Hepatocyte (in vitro differentiated cells): ENCODE results near the gene RAB3IL1. TPM values are rescaled to one million over a fixed set of nuclear protein-coding genes. Genes with fewer than 3 reads are reported as not detected.
"Not testable (repeated sequence)": the region's sequence is repeated elsewhere in the genome, so short reads cannot be mapped to it uniquely, and the experiment has no call there.

ENCODE experiments used
- DNase-seq: peaks from one replicate; pipeline ENCODE4 v3.0.0-alpha.2; 2016; ENCODE audit warnings: low spot score
- H2AFZ ChIP-seq: fragments of 200-600 bp; sonication (generic); 2 replicates; pipeline ENCODE4 v1.6.0; 2016; ENCODE audit warnings: antibody characterized with exemption, mild to moderate bottlenecking
- H3K27ac ChIP-seq: fragments of 200-600 bp; sonication (generic); 2 replicates; pipeline ENCODE4 v1.5.1; 2016; ENCODE audit warnings: mild to moderate bottlenecking
- H3K27me3 ChIP-seq: fragments of 200-600 bp; sonication (generic); 2 replicates; pipeline ENCODE4 v1.6.1; 2016
- H3K36me3 ChIP-seq: fragments of 200-600 bp; sonication (generic); replicated peaks from 2 replicates; pipeline ENCODE4 v1.5.1; 2016; ENCODE audit warnings: low read depth; ENCODE audit not compliant: insufficient read depth
- H3K4me1 ChIP-seq: fragments of 200-600 bp; sonication (generic); 2 replicates; pipeline ENCODE4 v1.5.1; 2016; ENCODE audit warnings: mild to moderate bottlenecking, moderate library complexity; ENCODE audit not compliant: insufficient read depth
- H3K4me2 ChIP-seq: fragments of 200-600 bp; sonication (generic); 2 replicates; pipeline ENCODE4 v1.6.0; 2016
- H3K4me3 ChIP-seq: fragments of 200-600 bp; sonication (generic); 2 replicates; pipeline ENCODE4 v1.5.1; 2016; ENCODE audit warnings: mild to moderate bottlenecking
- H3K79me2 ChIP-seq: fragments of 200-600 bp; sonication (generic); 2 replicates; pipeline ENCODE4 v1.6.0; 2017; ENCODE audit warnings: mild to moderate bottlenecking
- H3K9me2 ChIP-seq: fragments of 200-600 bp; sonication (generic); replicated peaks from 2 replicates; pipeline ENCODE4 v1.6.0; 2017; ENCODE audit warnings: mild to moderate bottlenecking; ENCODE audit not compliant: insufficient read depth
- H3K9me3 ChIP-seq: fragments of 200-600 bp; sonication (generic); 2 replicates; pipeline ENCODE4 v1.5.1; 2016; ENCODE audit warnings: low read depth, mild to moderate bottlenecking
- H4K20me1 ChIP-seq: fragments of 200-600 bp; sonication (generic); 2 replicates; pipeline ENCODE4 v1.6.0; 2016; ENCODE audit warnings: mild to moderate bottlenecking; ENCODE audit not compliant: insufficient read depth, poor library complexity, severe bottlenecking
- EZH2 ChIP-seq: fragments of 200-600 bp; sonication (generic); IDR thresholded peaks from 2 replicates; pipeline ENCODE4 v1.6.1; 2016; ENCODE audit warnings: antibody characterized with exemption, mild to moderate bottlenecking, borderline replicate concordance
- EZH2phosphoT487 ChIP-seq: fragments of 200-600 bp; sonication (generic); IDR thresholded peaks from one replicate; pipeline ENCODE4 v1.6.1; 2018; ENCODE audit warnings: antibody characterized with exemption, mild to moderate bottlenecking, low read depth, moderate library complexity; ENCODE audit not compliant: unreplicated experiment, severe bottlenecking
- WGBS: methylation state at CpG from one replicate; pipeline ENCODE4 v1.1.6; 2016; ENCODE audit warnings: low lambda C conversion rate; ENCODE audit errors: missing lambda C conversion rate; 5-methylcytosine and 5-hydroxymethylcytosine counted together
- polyA plus RNA-seq: library from polyadenylated mRNA; unstranded; fragments of >200 nt; fragmentation: Nextera tagmentation; extraction: Ambion mirVana; gene quantifications from 2 replicates; pipeline ENCODE4 v1.2.1, GENCODE V29; 2016
- total RNA-seq: library from RNA; depleted of rRNA; stranded (reverse); fragments of >200 nt; gene quantifications from 2 replicates; pipeline ENCODE4 v1.2.3, GENCODE V29; 2014
- TF ChIP-seq, protein P1 (sequence below): fragments of 200-600 bp; sonication (generic); IDR thresholded peaks from 2 replicates; pipeline ENCODE4 v1.5.1; 2016; ENCODE audit warnings: antibody characterized with exemption, mild to moderate bottlenecking; ENCODE audit not compliant: poor library complexity

RAB3IL1 gene
- total and polyA plus RNA-seq, 2 experiments from 2014 or later, result 10.8 to 18.6 TPM

DNA sequence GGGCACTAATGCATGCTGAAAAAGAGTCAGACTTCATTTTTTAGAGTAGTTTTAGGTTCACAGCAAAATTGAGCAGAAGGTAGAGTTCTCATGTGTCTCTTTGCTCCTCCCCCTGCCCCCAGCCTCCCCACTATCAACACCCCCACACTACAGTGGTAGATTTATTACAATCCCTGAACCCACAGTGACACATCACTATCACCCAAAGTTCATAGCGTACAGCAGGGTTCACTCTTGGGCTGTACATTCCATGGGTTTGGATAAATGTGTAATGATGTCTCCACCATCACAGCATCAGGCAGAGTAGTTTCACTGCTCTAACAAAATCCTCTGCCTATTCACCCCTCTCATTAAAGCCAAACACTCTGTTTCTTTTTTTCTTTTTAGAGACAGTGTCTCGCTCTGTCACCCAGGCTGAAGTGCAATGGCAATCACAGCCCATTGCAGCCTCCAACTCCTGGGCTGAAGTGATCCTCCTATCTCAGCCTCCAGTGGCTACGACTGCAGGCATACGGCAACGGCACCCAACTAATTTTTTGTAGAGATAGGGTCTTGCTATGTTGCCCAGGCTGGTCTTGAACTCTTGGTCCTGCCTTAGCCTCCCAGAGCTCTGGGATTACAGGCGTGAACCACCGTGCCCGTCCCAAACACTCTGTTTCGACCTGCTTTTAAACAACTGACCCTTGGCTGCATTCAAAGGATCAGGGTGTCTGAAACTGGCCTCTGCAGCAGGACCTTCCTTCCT is 36.9 kb upstream of the RAB3IL1 start:
- H3K4me3 ChIP-seq, result no peak overlapping the region
- WGBS, result 93% methylated on average over 9 of the region's 9 CpGs

DNA sequence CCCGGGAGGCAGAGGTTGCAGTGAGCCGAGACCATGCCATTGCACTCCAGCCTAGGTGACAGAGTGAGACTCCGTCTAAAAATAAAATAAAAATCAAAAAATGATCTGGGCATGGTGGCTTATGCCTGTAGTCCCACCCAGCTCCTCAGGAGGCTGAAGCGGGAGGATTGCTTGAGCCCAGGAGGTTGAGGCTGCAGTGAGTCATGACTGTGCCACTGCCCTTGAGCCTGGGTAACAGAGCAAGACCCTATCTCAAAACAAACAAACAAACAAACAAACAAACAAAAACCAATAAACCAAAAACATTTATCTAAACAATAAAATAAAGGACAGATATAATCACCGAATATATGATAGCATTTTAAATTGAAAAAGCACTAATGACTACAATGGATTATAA is 36.3 kb upstream of the RAB3IL1 start:
- H3K9me3 ChIP-seq, H3K27me3 ChIP-seq, H3K9me2 ChIP-seq, H3K79me2 ChIP-seq, H3K4me2 ChIP-seq, H3K36me3 ChIP-seq, DNase-seq, H3K27ac ChIP-seq, H2AFZ ChIP-seq, H4K20me1 ChIP-seq, H3K4me3 ChIP-seq: not testable (repeated sequence)
- WGBS, result 96% methylated on average over 5 of the region's 5 CpGs
- H3K4me1 ChIP-seq, result peaks cover 17% of the 10 kb centered on the region

More for the DNA sequence above, 36.9 kb upstream of the RAB3IL1 start:
- Histone ChIP-seq H3K4me2 (peak overlapping the region; percentile 93), H3K79me2 (no peaks in the 10 kb centered on the region), H3K9me2 (no peaks in the 10 kb centered on the region), H3K9me3 (no peaks in the 10 kb centered on the region), H3K36me3 (no peaks in the 10 kb centered on the region), H3K27ac (peak overlapping the region; percentile 74), H3K4me1 (peaks cover 17% of the 10 kb centered on the region), H4K20me1 (no peaks in the 10 kb centered on the region), H3K27me3 (no peaks in the 10 kb centered on the region), H2AFZ (peak overlapping the region; percentile 28)
- no peak for DNase-seq
- TF ChIP-seq EZH2phosphoT487, result no peak
- no peak for TF ChIP-seq EZH2
- TF ChIP-seq, protein P1, sequence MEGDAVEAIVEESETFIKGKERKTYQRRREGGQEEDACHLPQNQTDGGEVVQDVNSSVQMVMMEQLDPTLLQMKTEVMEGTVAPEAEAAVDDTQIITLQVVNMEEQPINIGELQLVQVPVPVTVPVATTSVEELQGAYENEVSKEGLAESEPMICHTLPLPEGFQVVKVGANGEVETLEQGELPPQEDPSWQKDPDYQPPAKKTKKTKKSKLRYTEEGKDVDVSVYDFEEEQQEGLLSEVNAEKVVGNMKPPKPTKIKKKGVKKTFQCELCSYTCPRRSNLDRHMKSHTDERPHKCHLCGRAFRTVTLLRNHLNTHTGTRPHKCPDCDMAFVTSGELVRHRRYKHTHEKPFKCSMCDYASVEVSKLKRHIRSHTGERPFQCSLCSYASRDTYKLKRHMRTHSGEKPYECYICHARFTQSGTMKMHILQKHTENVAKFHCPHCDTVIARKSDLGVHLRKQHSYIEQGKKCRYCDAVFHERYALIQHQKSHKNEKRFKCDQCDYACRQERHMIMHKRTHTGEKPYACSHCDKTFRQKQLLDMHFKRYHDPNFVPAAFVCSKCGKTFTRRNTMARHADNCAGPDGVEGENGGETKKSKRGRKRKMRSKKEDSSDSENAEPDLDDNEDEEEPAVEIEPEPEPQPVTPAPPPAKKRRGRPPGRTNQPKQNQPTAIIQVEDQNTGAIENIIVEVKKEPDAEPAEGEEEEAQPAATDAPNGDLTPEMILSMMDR, result no peak

DNA sequence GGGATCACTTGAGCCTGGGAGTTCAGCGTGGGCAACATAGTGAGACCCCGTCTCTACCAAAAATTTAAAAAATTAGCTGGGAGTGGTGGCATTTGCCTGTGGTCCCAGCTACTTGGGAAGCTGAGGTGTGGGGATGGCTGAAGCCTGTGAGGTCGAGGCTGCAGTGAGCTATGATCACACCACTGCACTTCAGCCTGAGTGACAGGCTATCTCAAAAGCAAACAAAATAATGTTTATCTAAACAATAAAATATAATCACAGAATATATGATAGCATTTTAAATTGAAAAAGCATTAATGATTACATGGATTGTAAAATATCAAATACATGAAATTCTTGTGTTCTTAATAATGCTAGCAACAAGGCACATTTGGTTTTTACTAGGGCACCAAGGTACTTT is 35.5 kb upstream of the RAB3IL1 start:
- no peak for DNase-seq
- H2AFZ ChIP-seq, result no peak overlapping the region
- 83% methylated on average over 3 of the region's 3 CpGs for WGBS
- H3K4me1 ChIP-seq, result peaks cover 17% of the 10 kb centered on the region
- no peaks in the 10 kb centered on the region for H3K27me3 ChIP-seq
- no peak overlapping the region for H3K27ac ChIP-seq
- H3K9me3 ChIP-seq, result no peaks in the 10 kb centered on the region
- H4K20me1 ChIP-seq, result no peaks in the 10 kb centered on the region
- no peak overlapping the region for H3K4me3 ChIP-seq
- TF ChIP-seq, protein P1, result no peak
- no peak for TF ChIP-seq EZH2
- TF ChIP-seq EZH2phosphoT487, result no peak
- no peak overlapping the region for H3K4me2 ChIP-seq
- no peaks in the 10 kb centered on the region for H3K36me3 ChIP-seq
- H3K9me2 ChIP-seq, result no peaks in the 10 kb centered on the region
- H3K79me2 ChIP-seq, result no peaks in the 10 kb centered on the region

DNA sequence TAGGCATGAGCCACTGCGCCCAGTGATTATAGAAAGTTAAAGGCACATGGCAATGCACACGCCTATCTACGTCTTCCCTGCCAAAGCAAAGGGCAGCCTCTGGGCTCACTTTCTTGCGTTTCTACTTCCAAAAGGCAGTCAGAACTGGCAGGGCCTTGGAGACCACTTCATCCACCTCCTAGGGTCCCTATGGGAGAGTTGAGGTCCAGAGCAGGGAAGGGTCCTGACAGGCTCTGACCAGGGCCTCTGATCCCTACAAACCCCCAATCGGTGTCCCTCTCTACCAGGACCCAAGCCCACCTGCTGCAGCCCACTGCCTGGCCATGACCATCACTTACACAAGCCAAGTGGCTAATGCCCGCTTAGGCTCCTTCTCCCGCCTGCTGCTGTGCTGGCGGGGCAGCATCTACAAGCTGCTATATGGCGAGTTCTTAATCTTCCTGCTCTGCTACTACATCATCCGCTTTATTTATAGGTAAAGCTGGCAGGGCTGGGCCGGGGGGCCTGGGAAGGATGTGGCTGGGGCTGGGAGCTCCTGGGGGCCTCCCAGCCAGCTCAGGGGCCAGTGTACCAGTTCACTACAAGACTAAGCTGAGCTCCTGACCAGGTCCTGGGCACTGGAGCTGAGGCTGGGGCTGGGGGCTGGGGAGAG is 34.2 kb upstream of the RAB3IL1 start:
- WGBS, result 95% methylated on average over 11 of the region's 11 CpGs
- no peak for DNase-seq
- H3K27me3 ChIP-seq, result no peaks in the 10 kb centered on the region
- H2AFZ ChIP-seq, result no peak overlapping the region
- H3K36me3 ChIP-seq, result no peaks in the 10 kb centered on the region
- H3K79me2 ChIP-seq, result no peaks in the 10 kb centered on the region
- no peak overlapping the region for H3K4me2 ChIP-seq
- H3K4me3 ChIP-seq, result no peak overlapping the region
- H3K9me3 ChIP-seq, result no peaks in the 10 kb centered on the region
- H4K20me1 ChIP-seq, result no peaks in the 10 kb centered on the region
- H3K4me1 ChIP-seq, result peaks cover 20% of the 10 kb centered on the region
- no peak for TF ChIP-seq EZH2phosphoT487
- TF ChIP-seq, protein P1, result no peak
- TF ChIP-seq EZH2, result no peak
- no peak overlapping the region for H3K27ac ChIP-seq
- H3K9me2 ChIP-seq, result no peaks in the 10 kb centered on the region
